ENCODE data around the gene CLEC1B. TPM values are rescaled to one million over a fixed set of nuclear protein-coding genes. Genes with fewer than 3 reads are reported as not detected.

Gene CLEC1B
- total RNA-seq, 2 donors from 2014 or later = not detected

GRCh38 chr12:10016881-10017280, 18.0 kb upstream of the CLEC1B start:
- H3K4me3 ChIP-seq (ENCODE audit: low read length) = no peak overlapping the region
- no peaks in the 10 kb centered on the region for H3K36me3 Mint-ChIP-seq (ENCODE audit: low read depth)
- no peak overlapping the region for H3K4me3 Mint-ChIP-seq
- DNase-seq = no peak
- no peaks in the 10 kb centered on the region for H3K4me1 ChIP-seq (ENCODE audit: control insufficient read depth, insufficient read depth, low read length)
- peak overlapping the region; percentile 2 for H3K27ac Mint-ChIP-seq
- TF ChIP-seq CTCF (conservative IDR thresholded peaks at IDR 0.05) = no peak
- H3K27ac ChIP-seq (ENCODE audit: low read depth, low read length) = no peak overlapping the region
- H3K4me1 Mint-ChIP-seq = peaks cover 9% of the 10 kb centered on the region
- no peaks in the 10 kb centered on the region for H3K9me3 Mint-ChIP-seq
- no peaks in the 10 kb centered on the region for H3K27me3 ChIP-seq (ENCODE audit: control insufficient read depth, insufficient read depth, low read length, poor library complexity, severe bottlenecking)
- 8 to 22% methylated on average over 1 of the region's 1 CpG for WGBS, 2 experiments (ENCODE audit: insufficient coverage in 1 of 2, insufficient read length in 1 of 2)
- H3K9me3 ChIP-seq (ENCODE audit: control insufficient read depth, low read length) = no peaks in the 10 kb centered on the region
- H3K27me3 Mint-ChIP-seq (ENCODE audit: insufficient read depth) = no peaks in the 10 kb centered on the region
- no peaks in the 10 kb centered on the region for H3K36me3 ChIP-seq (ENCODE audit: control insufficient read depth, insufficient read depth, low read length)
- H3K9ac ChIP-seq (ENCODE audit: extremely low read depth, low read length, poor library complexity, severe bottlenecking) = no peak overlapping the region

- no peaks in the 10 kb centered on the region for H3K4me1 ChIP-seq (ENCODE audit: control insufficient read depth, insufficient read depth, low read length)
- Mint-ChIP-seq H3K9me3 (no peaks in the 10 kb centered on the region), H3K27me3 (ENCODE audit: insufficient read depth) (no peaks in the 10 kb centered on the region), H3K4me3 (no peak overlapping the region), H3K36me3 (ENCODE audit: low read depth) (no peaks in the 10 kb centered on the region), H3K27ac (no peak overlapping the region), H3K4me1 (peaks cover 9% of the 10 kb centered on the region)
- H3K9me3 ChIP-seq (ENCODE audit: control insufficient read depth, low read length) = no peaks in the 10 kb centered on the region
- no peak overlapping the region for H3K4me3 ChIP-seq (ENCODE audit: low read length)
- no peak for TF ChIP-seq CTCF (conservative IDR thresholded peaks at IDR 0.05)
- no peak overlapping the region for H3K27ac ChIP-seq (ENCODE audit: low read depth, low read length)
- no peak for DNase-seq
- 99% methylated on average over 4 of the region's 4 CpGs; no CpG with 5 or more reads in 1 of the 2 experiments for WGBS, 2 experiments (ENCODE audit: insufficient coverage in 1 of 2, insufficient read length in 1 of 2)
- H3K9ac ChIP-seq (ENCODE audit: extremely low read depth, low read length, poor library complexity, severe bottlenecking) = no peak overlapping the region
- H3K27me3 ChIP-seq (ENCODE audit: control insufficient read depth, insufficient read depth, low read length, poor library complexity, severe bottlenecking) = no peaks in the 10 kb centered on the region
- no peaks in the 10 kb centered on the region for H3K36me3 ChIP-seq (ENCODE audit: control insufficient read depth, insufficient read depth, low read length)
Observed at GRCh38 chr12:10015450-10015849, 16.5 kb upstream of the CLEC1B start.

- Histone ChIP-seq H3K9me3 (ENCODE audit: control insufficient read depth, low read length) (no peaks in the 10 kb centered on the region), H3K9ac (ENCODE audit: extremely low read depth, low read length, poor library complexity, severe bottlenecking) (no peak overlapping the region), H3K4me3 (ENCODE audit: low read length) (no peak overlapping the region), H3K36me3 (ENCODE audit: control insufficient read depth, insufficient read depth, low read length) (no peaks in the 10 kb centered on the region), H3K27ac (ENCODE audit: low read depth, low read length) (no peak overlapping the region), H3K27me3 (ENCODE audit: control insufficient read depth, insufficient read depth, low read length, poor library complexity, severe bottlenecking) (no peaks in the 10 kb centered on the region), H3K4me1 (ENCODE audit: control insufficient read depth, insufficient read depth, low read length) (no peaks in the 10 kb centered on the region)
- DNase-seq = no peak
- TF ChIP-seq CTCF (conservative IDR thresholded peaks at IDR 0.05) = no peak
- Mint-ChIP-seq H3K9me3 (no peaks in the 10 kb centered on the region), H3K27me3 (ENCODE audit: insufficient read depth) (no peaks in the 10 kb centered on the region), H3K36me3 (ENCODE audit: low read depth) (no peaks in the 10 kb centered on the region), H3K27ac (no peak overlapping the region), H3K4me1 (peaks cover 10% of the 10 kb centered on the region), H3K4me3 (no peak overlapping the region)
- 84 to 100% methylated on average over 4 to 6 of the region's 6 CpGs for WGBS, 2 experiments (ENCODE audit: insufficient coverage in 1 of 2, insufficient read length in 1 of 2)
Observed at GRCh38 chr12:10012630-10013330, 13.9 kb upstream of the CLEC1B start.
